ENCODE data around the gene SETD1B.

Gene SETD1B

DNA sequence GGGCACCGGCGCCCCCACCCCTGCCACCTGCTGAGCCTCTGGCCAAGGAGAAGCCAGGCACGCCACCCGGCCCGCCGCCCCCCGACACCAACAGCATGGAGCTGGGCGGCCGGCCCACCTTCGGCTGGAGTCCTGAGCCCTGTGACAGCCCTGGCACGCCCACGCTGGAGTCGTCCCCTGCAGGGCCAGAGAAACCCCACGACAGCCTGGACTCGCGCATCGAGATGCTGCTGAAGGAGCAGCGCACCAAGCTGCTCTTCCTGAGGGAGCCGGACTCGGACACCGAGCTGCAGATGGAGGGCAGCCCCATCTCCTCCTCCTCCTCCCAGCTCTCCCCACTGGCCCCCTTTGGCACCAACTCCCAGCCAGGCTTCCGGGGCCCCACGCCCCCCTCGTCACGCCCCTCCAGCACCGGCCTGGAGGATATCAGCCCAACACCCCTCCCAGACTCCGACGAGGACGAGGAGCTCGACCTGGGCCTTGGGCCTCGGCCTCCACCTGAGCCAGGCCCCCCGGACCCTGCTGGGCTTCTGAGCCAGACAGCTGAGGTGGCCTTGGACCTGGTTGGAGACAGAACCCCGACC is 6.5 kb downstream of the SETD1B start:
- DNase-seq = no peak

DNA sequence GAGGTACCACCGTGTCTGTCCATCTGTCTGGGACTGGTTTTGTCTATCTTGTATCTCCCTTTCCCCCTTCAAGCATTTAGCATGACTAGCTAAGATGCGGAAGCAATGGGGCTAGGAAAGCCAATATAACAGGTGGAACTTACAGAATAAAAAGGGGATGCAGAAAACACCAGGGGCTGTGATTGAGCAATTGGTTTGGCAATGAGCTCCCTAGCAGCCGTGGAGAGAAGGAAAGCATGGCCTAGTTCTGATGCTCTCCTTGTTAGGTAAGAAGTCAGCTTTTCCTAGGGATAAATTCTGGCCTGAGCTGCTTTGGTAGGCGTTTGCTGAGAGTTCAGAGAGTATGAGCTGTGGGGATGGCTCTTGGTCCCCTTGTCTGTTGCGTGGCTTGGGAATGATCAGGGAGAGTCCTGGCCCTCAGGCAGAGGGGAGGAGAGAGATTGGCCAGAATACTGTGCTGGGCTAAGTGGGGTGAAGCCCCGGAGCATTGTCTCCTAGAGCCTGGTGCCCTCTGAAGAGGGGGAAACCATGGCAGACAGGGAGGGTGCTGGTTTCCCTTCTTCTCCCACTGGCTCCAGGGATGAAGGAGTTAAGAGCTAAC is 7.1 kb downstream of the SETD1B start:
- no peak for DNase-seq

DNA sequence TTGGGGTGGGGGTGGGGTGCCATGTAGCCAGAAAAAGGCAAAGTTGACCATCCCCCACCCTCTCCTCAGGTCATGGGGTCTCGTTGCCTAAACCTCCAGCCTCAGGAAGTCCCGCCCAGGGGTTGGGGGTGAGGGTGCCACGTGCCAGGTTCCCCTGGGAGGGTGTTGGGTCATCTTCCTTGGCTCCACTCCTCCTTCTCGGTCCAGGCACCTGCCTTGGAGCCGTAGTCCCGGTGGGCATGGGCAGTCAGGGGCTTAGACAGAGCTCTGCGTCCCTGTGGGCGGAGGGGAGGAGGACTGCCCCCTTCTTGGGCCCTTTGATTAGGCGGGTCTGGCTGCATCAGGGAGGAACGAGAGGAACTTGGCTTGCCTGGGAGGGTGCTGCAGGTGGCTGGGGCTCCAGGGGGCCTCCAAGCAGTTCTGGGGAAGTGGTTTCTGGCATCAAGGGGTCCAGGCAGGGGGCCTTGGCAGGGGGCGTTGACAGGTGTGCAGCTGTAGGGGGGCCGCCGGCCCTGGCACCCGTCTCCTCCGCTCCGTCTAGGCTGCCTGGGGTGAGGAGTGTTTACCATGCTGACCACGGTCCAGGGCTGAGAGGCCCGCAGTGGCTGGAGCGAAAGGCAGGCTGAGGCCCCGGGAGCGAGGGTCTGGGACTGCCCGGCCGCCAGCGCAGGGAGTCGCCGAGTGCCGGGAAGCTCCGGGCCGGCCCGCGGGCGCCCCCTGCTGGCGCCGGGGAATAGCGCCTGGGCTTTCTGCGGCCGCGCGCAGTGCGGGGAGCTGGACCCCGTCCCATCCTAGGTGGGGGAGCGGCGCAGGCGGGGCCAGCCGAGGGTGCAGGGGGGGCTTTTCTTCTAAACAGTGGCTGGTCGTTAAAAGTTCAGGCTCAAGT is 7.9 kb downstream of the SETD1B start:
- peak in 1 of 2 donors; percentile 75 for DNase-seq

DNA sequence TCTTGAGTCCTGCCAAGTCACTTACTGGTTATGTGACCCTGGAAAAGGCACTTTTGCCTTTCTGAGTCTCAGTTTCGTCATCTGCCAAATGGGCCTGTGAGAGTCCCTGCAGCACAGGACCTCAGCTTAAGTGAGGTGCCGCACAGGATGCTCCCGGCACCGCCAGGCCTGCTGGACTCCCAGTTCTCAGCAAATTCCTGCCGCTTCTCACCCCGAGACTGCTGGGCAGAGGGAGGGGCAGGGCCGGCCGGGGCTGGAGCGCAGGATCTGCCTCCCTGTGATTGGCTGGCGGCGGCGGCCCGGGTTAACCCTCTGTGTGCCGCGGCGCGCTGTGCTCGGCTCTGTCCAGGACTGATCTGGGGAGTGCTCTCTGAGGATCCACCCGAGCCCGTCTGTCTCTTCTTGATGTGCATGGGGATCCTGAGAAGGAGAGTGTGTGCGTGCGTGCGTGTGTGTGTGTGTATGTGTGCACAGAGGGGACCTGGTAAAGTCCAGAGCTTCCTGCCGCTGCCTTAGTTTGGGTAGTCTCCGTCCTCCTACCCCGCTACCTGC is 8.6 kb downstream of the SETD1B start:
- peak in 1 of 2 donors; percentile 41 for DNase-seq

DNA sequence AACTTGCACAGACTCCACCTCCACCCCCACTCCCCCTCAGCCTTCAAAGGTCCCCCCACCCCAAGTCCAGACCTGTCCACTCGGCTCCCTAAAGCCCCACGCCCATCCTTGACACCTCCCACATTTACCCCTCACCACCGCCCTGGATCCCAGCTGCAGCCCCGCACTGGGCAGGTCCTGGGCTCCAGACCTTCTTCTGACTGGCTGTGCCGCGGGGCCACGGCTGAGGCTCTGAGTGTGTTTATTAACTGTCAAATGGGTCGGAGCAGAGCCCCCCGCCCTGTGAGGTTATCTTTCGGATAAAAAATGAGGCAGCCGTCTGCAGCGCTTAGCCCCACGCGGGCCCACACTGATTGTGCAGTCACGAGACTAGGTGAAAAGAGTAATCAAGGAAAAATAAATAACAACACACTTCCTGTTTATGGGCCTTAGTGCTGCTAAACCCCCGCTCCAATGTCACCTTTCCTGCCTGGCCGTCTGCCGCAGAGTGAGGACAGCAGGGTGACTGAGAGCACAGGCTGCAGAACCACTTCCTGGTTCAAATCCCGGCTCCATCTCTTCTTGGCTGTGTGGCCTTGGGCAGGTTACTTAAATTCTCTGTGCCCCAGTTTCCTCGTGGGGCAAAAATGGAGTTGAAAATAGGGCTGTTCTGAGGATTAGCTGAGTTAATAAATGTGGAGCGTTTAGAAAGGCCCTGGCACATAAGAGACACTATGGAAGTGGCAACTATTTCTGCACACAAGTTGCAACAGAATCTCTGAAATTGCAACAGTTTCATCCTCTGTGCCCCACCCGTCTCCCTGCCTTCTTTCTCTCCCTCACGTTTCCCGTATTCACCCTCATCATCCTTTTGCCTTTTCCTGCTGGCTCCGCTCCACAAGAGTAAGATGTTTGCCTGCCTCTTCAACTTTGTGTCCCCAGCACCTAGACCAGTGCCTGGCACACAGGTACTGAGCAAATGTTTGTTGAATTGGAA is 9.4 kb downstream of the SETD1B start:
- DNase-seq = no peak

DNA sequence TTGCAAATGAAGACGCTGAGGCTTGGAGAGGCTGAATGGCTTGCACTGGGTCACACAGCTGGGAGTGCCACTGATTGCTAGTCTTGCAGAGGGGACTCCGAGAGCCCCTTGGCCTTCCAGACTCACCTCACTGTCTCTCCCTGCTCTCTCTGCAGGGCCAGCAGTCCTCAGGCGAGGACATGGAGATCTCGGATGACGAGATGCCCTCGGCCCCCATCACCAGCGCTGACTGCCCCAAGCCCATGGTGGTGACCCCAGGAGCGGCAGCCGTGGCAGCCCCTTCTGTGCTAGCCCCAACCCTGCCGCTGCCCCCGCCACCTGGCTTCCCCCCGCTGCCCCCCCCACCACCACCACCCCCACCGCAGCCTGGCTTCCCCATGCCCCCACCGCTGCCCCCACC is 10.1 kb downstream of the SETD1B start:
- DNase-seq = no peak

DNA sequence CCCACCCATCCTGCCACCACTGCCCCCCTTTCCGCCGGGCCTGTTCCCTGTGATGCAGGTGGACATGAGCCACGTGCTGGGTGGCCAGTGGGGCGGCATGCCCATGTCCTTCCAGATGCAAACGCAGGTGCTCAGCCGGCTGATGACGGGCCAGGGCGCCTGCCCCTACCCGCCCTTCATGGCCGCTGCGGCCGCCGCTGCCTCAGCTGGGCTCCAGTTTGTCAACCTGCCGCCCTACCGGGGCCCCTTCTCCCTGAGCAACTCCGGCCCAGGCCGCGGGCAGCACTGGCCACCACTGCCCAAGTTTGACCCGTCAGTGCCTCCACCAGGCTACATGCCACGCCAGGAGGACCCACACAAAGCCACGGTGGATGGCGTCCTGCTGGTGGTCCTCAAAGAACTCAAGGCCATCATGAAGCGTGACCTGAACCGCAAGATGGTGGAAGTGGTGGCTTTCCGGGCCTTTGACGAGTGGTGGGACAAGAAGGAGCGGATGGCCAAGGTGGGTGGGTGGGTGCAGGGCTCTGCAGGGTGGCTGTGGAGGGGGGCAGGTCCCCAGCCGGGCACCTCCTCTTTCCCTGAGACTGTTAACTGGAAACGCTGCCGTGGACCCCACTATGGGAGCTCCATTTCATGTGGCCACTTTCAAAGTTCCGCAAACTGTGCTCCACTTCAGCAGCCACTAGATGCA is 10.8 kb downstream of the SETD1B start:
- DNase-seq = no peak

DNA sequence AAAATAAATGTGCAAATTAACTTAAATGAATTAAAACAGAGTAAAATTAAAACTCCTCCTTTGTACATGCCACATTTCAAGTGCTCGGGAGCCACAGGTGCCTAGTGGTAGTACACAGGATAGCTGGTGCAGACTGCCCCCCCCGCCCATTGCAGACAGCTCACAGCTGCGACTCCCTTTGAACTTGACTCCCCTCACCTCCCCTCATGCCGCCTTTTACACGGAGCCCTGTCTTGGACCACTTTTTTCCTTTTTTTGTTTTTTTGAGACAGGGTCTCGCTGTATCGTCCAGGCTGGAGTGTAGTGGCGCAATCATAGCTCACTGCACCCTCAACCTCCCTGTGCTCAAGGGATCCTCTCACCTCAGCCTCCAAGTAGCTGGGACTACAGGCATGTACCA is 11.5 kb downstream of the SETD1B start:
- no peak for DNase-seq

DNA sequence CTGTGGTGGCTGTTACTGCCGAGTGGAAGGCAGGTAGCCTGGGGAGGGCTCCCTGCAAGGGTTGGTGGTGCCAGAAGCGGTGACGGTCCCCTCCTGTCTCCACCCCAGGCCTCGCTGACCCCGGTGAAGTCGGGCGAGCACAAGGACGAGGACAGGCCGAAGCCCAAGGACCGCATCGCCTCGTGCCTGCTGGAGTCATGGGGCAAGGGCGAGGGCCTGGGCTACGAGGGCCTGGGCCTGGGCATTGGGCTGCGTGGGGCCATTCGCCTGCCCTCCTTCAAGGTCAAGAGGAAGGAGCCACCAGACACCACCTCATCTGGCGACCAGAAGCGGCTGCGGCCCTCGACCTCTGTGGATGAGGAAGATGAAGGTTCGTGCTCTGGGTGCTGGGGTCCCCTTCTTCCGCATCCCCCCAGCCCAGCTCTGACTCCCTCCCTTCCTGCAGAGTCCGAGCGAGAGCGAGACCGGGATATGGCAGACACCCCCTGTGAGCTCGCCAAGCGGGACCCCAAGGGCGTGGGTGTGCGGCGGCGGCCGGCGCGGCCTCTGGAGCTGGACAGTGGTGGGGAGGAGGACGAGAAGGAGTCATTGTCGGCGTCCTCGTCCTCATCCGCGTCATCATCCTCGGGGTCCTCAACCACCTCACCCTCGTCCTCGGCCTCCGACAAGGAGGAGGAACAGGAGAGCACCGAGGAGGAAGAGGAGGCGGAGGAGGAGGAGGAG is 13.3 kb downstream of the SETD1B start:
- no peak for DNase-seq

DNA sequence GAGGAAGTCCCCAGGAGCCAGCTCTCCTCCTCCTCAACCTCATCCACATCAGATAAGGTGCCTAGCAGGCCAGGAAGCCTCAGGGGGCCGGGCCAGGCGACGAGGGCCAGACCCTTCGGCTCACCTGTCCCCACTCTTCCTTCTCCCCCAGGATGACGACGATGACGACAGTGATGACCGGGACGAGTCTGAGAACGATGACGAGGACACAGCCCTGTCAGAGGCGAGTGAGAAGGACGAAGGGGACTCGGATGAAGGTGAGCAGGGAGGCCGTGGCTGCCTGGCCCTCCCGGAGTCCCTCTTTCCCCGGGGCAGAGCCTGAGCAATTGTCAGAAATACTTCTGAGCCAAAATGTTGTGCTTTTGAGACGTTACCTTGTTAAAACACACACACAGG is 13.8 kb downstream of the SETD1B start:
- DNase-seq = no peak

DNA sequence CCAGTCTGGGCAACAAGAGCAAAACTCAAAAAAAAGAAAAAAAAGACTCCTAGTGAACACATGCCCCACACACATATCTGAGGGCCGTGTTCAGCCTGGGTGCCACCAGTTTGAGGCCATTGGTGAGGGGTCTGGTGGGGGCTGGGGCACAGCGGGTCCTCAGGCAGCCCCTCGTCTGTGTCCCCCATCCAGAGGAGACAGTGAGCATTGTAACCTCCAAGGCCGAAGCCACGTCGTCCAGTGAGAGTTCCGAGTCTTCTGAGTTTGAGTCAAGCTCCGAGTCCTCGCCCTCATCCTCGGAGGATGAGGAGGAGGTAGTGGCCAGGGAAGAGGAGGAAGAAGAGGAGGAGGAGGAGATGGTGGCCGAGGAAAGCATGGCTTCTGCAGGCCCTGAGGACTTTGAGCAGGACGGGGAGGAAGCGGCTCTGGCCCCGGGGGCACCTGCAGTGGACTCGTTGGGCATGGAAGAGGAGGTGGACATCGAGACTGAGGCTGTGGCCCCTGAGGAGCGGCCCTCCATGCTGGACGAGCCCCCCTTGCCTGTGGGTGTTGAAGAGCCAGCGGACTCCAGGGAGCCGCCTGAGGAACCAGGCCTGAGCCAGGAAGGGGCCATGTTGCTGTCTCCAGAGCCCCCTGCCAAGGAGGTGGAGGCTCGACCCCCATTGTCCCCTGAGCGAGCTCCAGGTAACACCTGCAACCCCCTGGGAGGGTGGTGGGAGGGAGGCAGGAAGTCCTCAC is 15.6 kb downstream of the SETD1B start:
- no peak for DNase-seq

DNA sequence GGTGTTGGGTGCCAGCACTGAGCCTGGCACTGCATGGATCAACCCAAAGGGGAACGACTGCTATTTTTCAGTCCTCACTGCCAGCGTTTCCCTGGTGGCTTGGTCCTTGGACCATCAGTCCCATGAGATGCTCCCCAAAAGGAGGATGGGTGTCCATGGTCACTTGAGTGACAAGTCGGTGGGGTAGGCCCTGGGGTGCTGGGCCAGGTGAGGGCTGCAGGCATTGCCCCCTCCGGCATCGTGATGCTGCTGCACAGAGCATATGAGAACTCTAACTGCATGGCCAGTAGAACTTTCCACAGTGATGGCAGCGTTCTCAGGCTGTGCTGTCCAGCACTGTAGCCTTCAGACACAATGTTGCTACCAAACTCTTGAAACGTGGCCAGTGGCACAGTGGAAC is 16.2 kb downstream of the SETD1B start:
- DNase-seq = no peak

DNA sequence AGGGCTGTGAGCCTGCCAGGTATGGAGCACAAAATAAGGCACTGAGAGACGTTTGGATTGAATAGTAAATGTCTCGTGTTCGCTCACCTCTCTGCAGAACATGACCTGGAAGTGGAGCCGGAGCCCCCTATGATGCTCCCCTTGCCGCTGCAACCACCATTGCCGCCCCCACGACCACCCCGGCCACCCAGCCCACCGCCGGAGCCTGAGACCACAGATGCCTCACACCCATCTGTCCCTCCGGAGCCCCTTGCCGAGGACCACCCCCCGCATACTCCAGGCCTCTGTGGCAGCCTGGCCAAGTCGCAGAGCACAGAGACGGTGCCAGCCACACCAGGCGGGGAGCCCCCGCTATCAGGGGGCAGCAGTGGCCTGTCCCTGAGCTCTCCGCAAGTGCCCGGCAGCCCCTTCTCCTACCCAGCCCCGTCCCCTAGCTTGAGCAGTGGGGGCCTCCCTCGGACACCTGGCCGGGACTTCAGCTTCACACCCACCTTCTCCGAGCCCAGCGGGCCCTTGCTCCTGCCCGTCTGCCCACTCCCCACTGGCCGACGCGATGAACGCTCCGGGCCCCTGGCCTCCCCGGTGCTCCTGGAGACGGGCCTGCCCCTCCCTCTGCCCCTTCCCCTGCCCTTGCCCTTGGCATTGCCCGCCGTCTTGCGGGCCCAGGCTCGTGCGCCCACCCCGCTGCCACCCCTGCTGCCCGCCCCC is 18.7 kb downstream of the SETD1B start:
- DNase-seq = no peak

DNA sequence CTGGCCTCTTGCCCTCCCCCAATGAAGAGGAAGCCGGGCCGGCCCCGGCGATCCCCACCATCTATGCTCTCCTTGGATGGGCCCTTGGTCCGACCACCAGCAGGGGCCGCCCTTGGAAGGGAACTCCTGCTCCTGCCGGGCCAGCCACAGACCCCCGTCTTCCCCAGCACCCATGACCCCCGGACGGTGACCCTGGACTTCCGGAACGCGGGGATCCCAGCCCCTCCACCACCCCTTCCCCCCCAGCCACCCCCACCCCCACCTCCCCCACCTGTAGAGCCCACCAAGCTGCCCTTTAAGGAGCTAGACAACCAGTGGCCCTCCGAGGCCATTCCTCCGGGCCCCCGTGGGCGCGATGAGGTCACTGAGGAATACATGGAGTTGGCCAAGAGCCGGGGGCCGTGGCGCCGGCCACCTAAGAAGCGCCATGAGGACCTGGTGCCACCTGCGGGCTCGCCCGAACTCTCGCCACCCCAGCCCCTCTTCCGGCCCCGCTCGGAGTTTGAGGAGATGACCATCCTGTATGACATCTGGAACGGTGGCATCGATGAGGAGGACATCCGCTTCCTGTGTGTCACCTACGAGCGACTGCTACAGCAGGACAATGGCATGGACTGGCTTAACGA is 19.4 kb downstream of the SETD1B start:
- DNase-seq = no peak

DNA sequence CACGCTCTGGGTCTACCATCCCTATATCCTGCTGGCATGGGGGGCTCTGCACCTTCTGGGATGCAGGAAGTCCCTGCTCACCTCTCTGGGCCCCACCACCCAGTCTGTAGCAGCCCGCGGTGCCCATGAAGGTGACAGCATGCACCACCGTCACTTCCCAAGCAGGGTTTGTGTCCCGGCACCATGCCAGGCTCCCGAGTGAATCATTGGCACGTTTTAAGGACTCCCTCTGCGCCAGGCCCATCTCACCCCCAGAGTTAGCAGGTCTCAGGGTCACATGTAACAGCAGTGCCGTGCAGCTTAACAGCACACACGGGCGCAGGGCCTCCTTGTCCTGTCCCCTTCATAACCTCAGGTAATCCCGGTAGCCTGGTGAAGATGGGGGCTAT is 19.9 kb downstream of the SETD1B start:
- no peak for DNase-seq

DNA sequence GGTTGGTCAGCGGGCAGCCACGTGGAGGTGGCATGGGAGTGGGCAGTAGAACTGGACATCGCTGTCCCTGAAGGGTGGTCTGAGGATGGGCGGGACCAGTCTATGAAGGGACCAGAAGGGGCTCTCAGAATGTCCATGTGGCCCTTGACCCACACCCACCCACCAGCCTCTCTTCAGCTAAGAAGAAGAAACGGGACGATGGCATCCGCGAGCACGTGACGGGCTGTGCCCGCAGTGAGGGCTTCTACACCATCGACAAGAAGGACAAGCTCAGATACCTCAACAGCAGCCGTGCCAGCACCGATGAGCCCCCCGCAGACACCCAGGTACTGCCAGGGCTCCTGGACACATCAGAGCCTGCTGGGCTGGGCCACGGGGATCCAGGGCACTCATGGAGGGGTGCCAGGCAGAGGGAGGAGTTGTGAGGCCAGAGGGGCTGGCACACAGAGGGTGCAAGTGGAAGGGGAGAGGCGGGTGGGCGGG is 21.3 kb downstream of the SETD1B start:
- DNase-seq = no peak

DNA sequence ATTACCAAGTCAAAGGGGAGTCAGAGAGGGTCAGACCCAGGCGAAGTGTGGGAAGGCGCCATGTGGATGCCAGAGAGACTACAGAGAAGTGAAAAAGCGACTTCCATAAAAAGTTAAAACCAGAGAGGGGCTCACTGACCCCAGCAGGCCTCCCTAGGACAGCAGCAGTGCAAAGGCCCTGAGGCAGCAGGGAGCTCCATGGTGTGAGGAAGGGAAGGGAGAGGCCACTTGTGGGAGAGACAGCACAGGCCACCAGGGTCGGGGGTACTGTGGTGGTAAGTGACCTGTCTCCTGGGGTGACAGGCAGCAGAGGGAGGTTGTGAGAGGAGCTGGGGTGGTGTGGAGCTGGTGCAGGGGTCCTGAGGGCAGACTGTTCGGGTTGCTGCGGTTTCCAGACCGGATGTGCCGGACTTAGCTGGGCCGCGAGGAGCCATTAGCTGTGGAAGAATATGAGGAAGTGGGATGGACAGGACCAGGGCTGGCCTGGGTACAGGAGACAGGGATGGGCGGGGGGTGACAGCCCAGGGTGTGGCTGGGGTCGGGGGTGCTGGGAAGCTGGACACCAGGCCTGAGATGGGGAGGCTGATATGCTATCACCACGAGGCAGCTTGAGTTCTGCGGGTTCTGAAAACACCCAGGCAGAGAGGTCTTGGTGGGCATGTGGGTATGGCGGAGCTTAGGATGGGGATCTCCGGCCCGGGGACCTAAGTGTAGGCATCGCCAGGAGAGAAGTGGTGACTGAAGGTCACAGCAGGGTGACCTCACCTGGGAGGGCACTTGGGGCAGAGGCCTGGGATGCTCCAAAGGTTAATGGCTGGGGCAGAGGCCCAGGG is 22.7 kb downstream of the SETD1B start:
- DNase-seq = no peak

DNA sequence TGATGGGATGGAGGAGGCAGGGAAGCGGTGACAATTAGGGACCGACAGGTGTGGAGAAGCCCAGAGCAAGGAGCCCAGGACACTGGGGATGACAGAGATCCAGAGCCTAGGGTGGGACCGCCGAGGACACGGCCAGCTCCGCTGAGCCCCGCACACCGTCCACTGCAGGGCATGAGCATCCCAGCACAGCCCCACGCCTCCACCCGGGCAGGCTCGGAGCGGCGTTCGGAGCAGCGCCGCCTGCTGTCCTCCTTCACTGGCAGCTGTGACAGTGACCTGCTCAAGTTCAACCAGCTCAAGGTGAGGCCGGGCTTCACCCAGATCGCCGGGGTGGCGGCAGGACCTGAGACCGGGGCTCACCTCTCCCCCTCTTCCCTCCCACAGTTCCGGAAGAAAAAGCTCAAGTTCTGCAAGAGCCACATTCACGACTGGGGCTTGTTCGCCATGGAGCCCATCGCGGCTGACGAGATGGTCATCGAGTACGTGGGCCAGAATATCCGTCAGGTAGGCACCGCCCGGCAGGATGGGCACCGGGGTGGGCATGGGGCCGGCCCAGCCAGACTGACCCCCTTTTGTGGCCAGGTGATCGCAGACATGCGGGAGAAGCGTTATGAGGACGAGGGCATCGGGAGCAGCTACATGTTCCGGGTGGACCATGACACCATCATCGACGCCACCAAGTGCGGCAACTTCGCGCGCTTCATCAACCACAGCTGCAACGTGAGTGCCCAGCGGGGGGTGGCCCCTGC is 23.7 kb downstream of the SETD1B start:
- no peak for DNase-seq
